HEK293 (cell line): ENCODE results near the gene RBM4.

Experiments
- CTCF ChIA-PET: fragments of 350-600 bp; formaldehyde crosslinking; extraction: SDS; loops from one replicate; lab custom pipeline; 2021; ENCODE audit warnings: antibody characterized with exemption; lab: Yijun Ruan, JAX
- POLR2A ChIA-PET: fragments of 300-600 bp; formaldehyde crosslinking; extraction: SDS; loops from one replicate; lab custom pipeline; 2020; ENCODE audit warnings: antibody characterized with exemption, inconsistent platforms; lab: Yijun Ruan, JAX
- H3K27ac ChIP-seq: fragments of 200-500 bp; sonication (Bioruptor generic); 2 replicates; pipeline ENCODE4 v1.5.1; 2014; ENCODE audit warnings: low read depth, low read length, control low read depth, inconsistent platforms; ENCODE audit errors: extremely low read depth
- H3K36me3 ChIP-seq, 2 experiments: fragments of 200-500 bp in 1 of 2; sonication (Bioruptor generic) in 1 of 2; 1 replicate in 1 of 2; 2 replicates in 1 of 2; pipeline ENCODE4 v1.5.1; 2014 to 2017; ENCODE audit warnings: inconsistent platforms in 2 of 2, low read length in 2 of 2; ENCODE audit not compliant: control insufficient read depth in 2 of 2, insufficient read depth in 1 of 2
- H3K4me1 ChIP-seq: fragments of 200-500 bp; sonication (Bioruptor generic); 2 replicates; pipeline ENCODE4 v1.5.1; 2014; ENCODE audit warnings: mild to moderate bottlenecking, low read length, inconsistent platforms; ENCODE audit not compliant: control insufficient read depth, insufficient read depth
- H3K4me3 ChIP-seq: 2 replicates; pipeline ENCODE4 v1.5.1; 2011; ENCODE audit warnings: low read depth, mild to moderate bottlenecking, control low read depth, low read length, moderate library complexity
- H3K9me3 ChIP-seq: fragments of 200-500 bp; sonication (Bioruptor generic); 2 replicates; pipeline ENCODE4 v1.5.1; 2014; ENCODE audit warnings: low read depth, low read length, inconsistent platforms; ENCODE audit not compliant: control insufficient read depth, insufficient read depth
- BCL11A ChIP-seq: fragments of 450-650 bp; formaldehyde crosslinking; IDR thresholded peaks from 2 replicates; pipeline ENCODE4 v1.5.1; 2016; ENCODE audit warnings: low read depth, missing biosample characterization, missing genetic modification characterization
- FEZF1 ChIP-seq: fragments of 450-650 bp; formaldehyde crosslinking; IDR thresholded peaks from 2 replicates; pipeline ENCODE4 v1.5.1; 2016; ENCODE audit warnings: missing biosample characterization, missing genetic modification characterization
- IKZF3 ChIP-seq: fragments of 450-650 bp; IDR thresholded peaks from 2 replicates; pipeline ENCODE4 v1.5.0; 2018; ENCODE audit warnings: missing biosample characterization, mild to moderate bottlenecking, missing genetic modification characterization, moderate library complexity
- MEIS1 ChIP-seq: sonication (generic); formaldehyde crosslinking; IDR thresholded peaks from 2 replicates; pipeline ENCODE4 v1.8.1; 2022; ENCODE audit warnings: missing genetic modification reagents, mild to moderate bottlenecking, borderline replicate concordance
- PRDM10 ChIP-seq: fragments of 450-650 bp; formaldehyde crosslinking; IDR thresholded peaks from 2 replicates; pipeline ENCODE4 v1.5.1; 2016; ENCODE audit warnings: missing biosample characterization, missing genetic modification characterization
- REPIN1 ChIP-seq: fragments of 450-650 bp; formaldehyde crosslinking; IDR thresholded peaks from 2 replicates; pipeline ENCODE4 v1.5.1; 2017; ENCODE audit warnings: missing biosample characterization, missing genetic modification characterization, low read depth
- SCRT2 ChIP-seq: fragments of 450-650 bp; formaldehyde crosslinking; IDR thresholded peaks from 2 replicates; pipeline ENCODE4 v1.5.1; 2016; ENCODE audit warnings: missing biosample characterization, missing genetic modification characterization
- SP3 ChIP-seq: fragments of 450-650 bp; formaldehyde crosslinking; IDR thresholded peaks from 2 replicates; pipeline ENCODE4 v1.5.1; 2016; ENCODE audit warnings: missing biosample characterization, missing genetic modification characterization
- ZBTB17 ChIP-seq: fragments of 450-650 bp; formaldehyde crosslinking; IDR thresholded peaks from 2 replicates; pipeline ENCODE4 v1.5.1; 2016; ENCODE audit warnings: missing biosample characterization, missing genetic modification characterization
- ZNF133 ChIP-seq: fragments of 450-650 bp; formaldehyde crosslinking; IDR thresholded peaks from 2 replicates; pipeline ENCODE4 v1.5.1; 2016; ENCODE audit warnings: missing biosample characterization, missing genetic modification characterization
- ZNF16 ChIP-seq: fragments of 450-650 bp; formaldehyde crosslinking; IDR thresholded peaks from 2 replicates; pipeline ENCODE4 v1.5.1; 2016; ENCODE audit warnings: low read depth, missing biosample characterization, missing genetic modification characterization
- ZNF169 ChIP-seq: fragments of 450-650 bp; formaldehyde crosslinking; IDR thresholded peaks from 2 replicates; pipeline ENCODE4 v1.5.1; 2016; ENCODE audit warnings: missing biosample characterization, missing genetic modification characterization
- ZNF221 ChIP-seq: fragments of 450-650 bp; formaldehyde crosslinking; IDR thresholded peaks from 2 replicates; pipeline ENCODE4 v1.5.1; 2017; ENCODE audit warnings: missing biosample characterization, missing genetic modification characterization, borderline replicate concordance
- ZNF394 ChIP-seq: fragments of 450-650 bp; formaldehyde crosslinking; IDR thresholded peaks from 2 replicates; pipeline ENCODE4 v1.5.1; 2016; ENCODE audit warnings: missing biosample characterization, missing genetic modification characterization, mild to moderate bottlenecking, moderate library complexity, borderline replicate concordance
- ZNF544 ChIP-seq: fragments of 450-650 bp; formaldehyde crosslinking; IDR thresholded peaks from 2 replicates; pipeline ENCODE4 v1.5.0; 2017; ENCODE audit warnings: missing biosample characterization, missing genetic modification characterization
- ZNF548 ChIP-seq: fragments of 450-650 bp; formaldehyde crosslinking; IDR thresholded peaks from 2 replicates; pipeline ENCODE4 v1.5.1; 2016; ENCODE audit warnings: missing biosample characterization, missing genetic modification characterization
- ZNF555 ChIP-seq: fragments of 450-650 bp; formaldehyde crosslinking; conservative IDR thresholded peaks from 2 replicates; pipeline ENCODE4 v1.5.1; 2017; ENCODE audit warnings: missing biosample characterization, mild to moderate bottlenecking, missing genetic modification characterization, inconsistent platforms
- ZNF654 ChIP-seq: fragments of 450-650 bp; formaldehyde crosslinking; IDR thresholded peaks from 2 replicates; pipeline ENCODE4 v1.5.1; 2016; ENCODE audit warnings: low read depth, missing biosample characterization, missing genetic modification characterization
- ZSCAN30 ChIP-seq: fragments of 450-650 bp; IDR thresholded peaks from 2 replicates; pipeline ENCODE4 v1.5.1; 2018; ENCODE audit warnings: missing biosample characterization, mild to moderate bottlenecking, missing genetic modification characterization, moderate library complexity
- TF ChIP-seq, protein P1 (sequence below): fragments of 450-650 bp; formaldehyde crosslinking; IDR thresholded peaks from 2 replicates; pipeline ENCODE4 v1.5.1; 2016; ENCODE audit warnings: missing biosample characterization, missing genetic modification characterization, borderline replicate concordance

RBM4 gene

GRCh38 chr11:66629356-66629755, 9.1 kb upstream of the RBM4 start:
- ChIA-PET POLR2A (interaction anchor here (0.7 to 7.0 kb wide), 3 partner anchors 8 to 12 kb away, joined by 3 to 42 read pairs (median 33); partner anchors contain the start of genes RBM14 and RBM4), CTCF (no interaction called here)
- H3K36me3 ChIP-seq: peaks cover 11 to 87% of the 10 kb centered on the region in 2 experiments; a peak in 2 of 3 replicates
- no peaks in the 10 kb centered on the region for H3K9me3 ChIP-seq
- H3K27ac ChIP-seq: no peak overlapping the region
- no peak overlapping the region for H3K4me3 ChIP-seq
- no peaks in the 10 kb centered on the region for H3K4me1 ChIP-seq
- TF ChIP-seq ZNF221 (no peak), ZNF654 (tag by site-specific recombination) (no peak), SP3 (tag by site-specific recombination) (no peak), ZNF133 (no peak), SCRT2 (tag by site-specific recombination) (no peak)

DNA sequence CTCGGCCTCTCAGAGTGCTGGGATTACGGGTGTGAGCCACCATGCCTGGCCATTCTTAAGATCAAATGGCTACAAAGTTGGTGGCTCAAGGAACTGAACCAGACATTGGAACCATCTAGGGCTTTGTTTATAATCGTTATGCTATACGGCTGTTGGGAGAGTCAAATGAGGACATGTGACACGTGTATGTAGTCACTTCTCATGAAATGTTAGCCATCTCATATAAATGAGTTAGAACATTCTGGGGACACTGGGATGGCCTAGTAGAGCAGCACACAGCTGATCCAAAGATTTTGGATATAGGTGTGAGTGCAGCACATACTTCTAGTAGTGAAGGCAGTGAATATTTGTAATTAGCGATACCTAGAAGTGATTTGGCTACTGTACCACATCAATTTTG, 6.6 kb upstream of the RBM4 start:
- TF ChIP-seq ZNF548 (tag by site-specific recombination) (no peak), ZNF394 (peak; percentile 42; the same call in 1 of the 2 replicates), MEIS1 (no peak)
- CTCF ChIA-PET: no interaction called here
- Histone ChIP-seq H3K9me3 (no peaks in the 10 kb centered on the region), H3K36me3 (peaks cover 11 to 66% of the 10 kb centered on the region in 2 experiments; a peak in 2 of 3 replicates), H3K4me3 (no peak overlapping the region), H3K27ac (no peak overlapping the region), H3K4me1 (no peaks in the 10 kb centered on the region)
- POLR2A ChIA-PET: no interaction called here

- Histone ChIP-seq H3K27ac (no peak overlapping the region), H3K9me3 (no peaks in the 10 kb centered on the region), H3K4me3 (no peak overlapping the region), H3K36me3 (peaks cover 11 to 55% of the 10 kb centered on the region in 2 experiments; a peak in 2 of 3 replicates), H3K4me1 (no peaks in the 10 kb centered on the region; the same call in 1 of the 2 replicates)
- POLR2A ChIA-PET: interaction anchor here (1.0 kb wide), 1 partner anchor 16 kb away, joined by 6 read pairs; the partner anchor contains the start of gene RBM14
- CTCF ChIA-PET: no interaction called here
- TF ChIP-seq ZNF169 (tag by site-specific recombination) (no peak), REPIN1 (tag by site-specific recombination) (no peak), FEZF1 (tag by site-specific recombination) (no peak)
Measured at GRCh38 chr11:66632952-66633351, 5.6 kb upstream of the RBM4 start.

GRCh38 chr11:66636411-66636810, 2.1 kb upstream of the RBM4 start:
- TF ChIP-seq, protein P1, sequence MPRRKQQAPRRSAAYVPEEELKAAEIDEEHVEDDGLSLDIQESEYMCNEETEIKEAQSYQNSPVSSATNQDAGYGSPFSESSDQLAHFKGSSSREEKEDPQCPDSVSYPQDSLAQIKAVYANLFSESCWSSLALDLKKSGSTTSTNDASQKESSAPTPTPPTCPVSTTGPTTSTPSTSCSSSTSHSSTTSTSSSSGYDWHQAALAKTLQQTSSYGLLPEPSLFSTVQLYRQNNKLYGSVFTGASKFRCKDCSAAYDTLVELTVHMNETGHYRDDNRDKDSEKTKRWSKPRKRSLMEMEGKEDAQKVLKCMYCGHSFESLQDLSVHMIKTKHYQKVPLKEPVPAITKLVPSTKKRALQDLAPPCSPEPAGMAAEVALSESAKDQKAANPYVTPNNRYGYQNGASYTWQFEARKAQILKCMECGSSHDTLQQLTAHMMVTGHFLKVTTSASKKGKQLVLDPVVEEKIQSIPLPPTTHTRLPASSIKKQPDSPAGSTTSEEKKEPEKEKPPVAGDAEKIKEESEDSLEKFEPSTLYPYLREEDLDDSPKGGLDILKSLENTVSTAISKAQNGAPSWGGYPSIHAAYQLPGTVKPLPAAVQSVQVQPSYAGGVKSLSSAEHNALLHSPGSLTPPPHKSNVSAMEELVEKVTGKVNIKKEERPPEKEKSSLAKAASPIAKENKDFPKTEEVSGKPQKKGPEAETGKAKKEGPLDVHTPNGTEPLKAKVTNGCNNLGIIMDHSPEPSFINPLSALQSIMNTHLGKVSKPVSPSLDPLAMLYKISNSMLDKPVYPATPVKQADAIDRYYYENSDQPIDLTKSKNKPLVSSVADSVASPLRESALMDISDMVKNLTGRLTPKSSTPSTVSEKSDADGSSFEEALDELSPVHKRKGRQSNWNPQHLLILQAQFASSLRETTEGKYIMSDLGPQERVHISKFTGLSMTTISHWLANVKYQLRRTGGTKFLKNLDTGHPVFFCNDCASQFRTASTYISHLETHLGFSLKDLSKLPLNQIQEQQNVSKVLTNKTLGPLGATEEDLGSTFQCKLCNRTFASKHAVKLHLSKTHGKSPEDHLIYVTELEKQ (tag by site-specific recombination): no peak
- TF ChIP-seq ZNF16 (peak; percentile 45; the same call in 1 of the 2 replicates), ZNF555 (tag by site-specific recombination) (no peak), ZNF544 (tag by site-specific recombination) (no peak), ZBTB17 (peak; percentile 31), PRDM10 (tag by site-specific recombination) (peak; percentile 42; the same call in 1 of the 2 replicates), ZSCAN30 (0 out of 2 replicates have a peak, but pooled peaks have one; percentile 19), BCL11A (tag by site-specific recombination) (0 out of 2 replicates have a peak, but pooled peaks have one; percentile 32), IKZF3 (tag by site-specific recombination) (0 out of 2 replicates have a peak, but pooled peaks have one; percentile 9)
- peaks cover 7 to 55% of the 10 kb centered on the region in 2 experiments for H3K36me3 ChIP-seq

More at GRCh38 chr11:66636411-66636810, 2.1 kb upstream of the RBM4 start:
- no peak overlapping the region for H3K4me3 ChIP-seq
- CTCF ChIA-PET: interaction anchor here (1.2 kb wide), 1 partner anchor 57 kb away, joined by 3 read pairs; no protein-coding TSS in a partner anchor
- POLR2A ChIA-PET: interaction anchor here (5.9 kb wide), 1 partner anchor 19 kb away, joined by 98 read pairs; the partner anchor contains the start of gene RBM14
- no peaks in the 10 kb centered on the region for H3K9me3 ChIP-seq
- H3K4me1 ChIP-seq: no peaks in the 10 kb centered on the region; the same call in 1 of the 2 replicates
- H3K27ac ChIP-seq: no peak overlapping the region
